ENCODE data around the gene CDH4.

CDH4 gene

GRCh38 chr20:61963149-61963548 lies 711.1 kb downstream of the CDH4 start:
- no peak for TF ChIP-seq EZH2 (IDR thresholded peaks at IDR 0.05; ENCODE audit: borderline replicate concordance, low read depth, low read length, severe bottlenecking)
- no peak for TF ChIP-seq CTCF (IDR thresholded peaks at IDR 0.05; ENCODE audit: borderline replicate concordance, extremely low read depth, low read length, poor library complexity, severe bottlenecking)
- no peaks in the 10 kb centered on the region for H3K36me3 ChIP-seq (ENCODE audit: insufficient read depth, low read length)

DNA sequence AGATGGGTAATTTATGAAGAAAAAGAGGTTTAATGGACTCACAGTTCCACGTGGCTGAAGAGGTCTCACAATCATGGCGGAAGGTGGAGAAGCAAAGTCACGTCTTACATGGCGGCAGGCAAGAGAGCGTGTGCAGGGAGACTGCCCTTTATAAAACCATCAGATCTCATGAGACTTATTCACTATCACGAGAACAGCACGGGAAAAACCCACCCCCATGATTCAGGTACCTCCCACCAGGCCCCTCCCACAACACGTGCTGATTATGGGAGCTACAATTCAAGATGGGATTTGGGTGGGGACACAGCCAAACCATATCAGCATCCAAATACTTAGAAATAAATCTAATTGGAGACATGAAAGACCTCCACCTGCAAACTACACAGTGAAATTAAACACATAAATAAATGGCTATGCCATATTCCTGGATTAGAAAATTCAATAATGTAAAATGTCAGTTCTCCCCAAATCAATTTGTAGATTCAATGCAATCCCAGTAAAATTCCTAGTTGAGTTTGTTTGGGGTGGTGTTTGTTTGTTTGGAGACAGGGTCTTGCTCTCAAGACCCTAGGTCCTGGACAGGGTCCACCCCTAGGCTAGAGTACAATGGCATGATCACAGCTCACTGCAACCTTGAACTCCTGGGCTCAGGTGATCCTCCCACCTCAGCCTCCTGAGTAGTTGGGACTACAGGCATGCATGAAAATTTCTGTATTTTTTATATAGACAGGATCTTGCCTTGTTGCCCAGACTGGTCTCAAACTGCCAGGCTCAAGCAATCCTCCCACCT lies 712.0 kb downstream of the CDH4 start:
- Histone ChIP-seq H3K4me3 (ENCODE audit: low read depth in 1 of 2, low read length in 2 of 2) (no peak overlapping the region), H3K9ac (ENCODE audit: low read depth, low read length) (no peak overlapping the region), H2AFZ (ENCODE audit: low read depth, low read length) (no peak overlapping the region), H3K4me1 (ENCODE audit: insufficient read depth, low read length) (no peaks in the 10 kb centered on the region), H3K27me3 (ENCODE audit: insufficient read depth, low read length, poor library complexity) (no peaks in the 10 kb centered on the region), H4K20me1 (ENCODE audit: insufficient read depth, low read length) (peaks cover 17% of the 10 kb centered on the region), H3K27ac (ENCODE audit: low read length) (no peak overlapping the region), H3K9me3 (ENCODE audit: insufficient read depth, low read length, severe bottlenecking) (no peaks in the 10 kb centered on the region), H3K4me2 (ENCODE audit: insufficient read depth, low read length) (no peak overlapping the region), H3K36me3 (ENCODE audit: insufficient read depth, low read length) (no peaks in the 10 kb centered on the region), H3K79me2 (ENCODE audit: insufficient read depth, low read length) (no peaks in the 10 kb centered on the region)
- DNase-seq (no peak), ATAC-seq (ENCODE audit: insufficient read depth, low read depth) (no peak)
- TF ChIP-seq CTCF (IDR thresholded peaks at IDR 0.05; ENCODE audit: borderline replicate concordance, extremely low read depth, low read length, poor library complexity, severe bottlenecking) (no peak), EZH2 (IDR thresholded peaks at IDR 0.05; ENCODE audit: borderline replicate concordance, low read depth, low read length, severe bottlenecking) (no peak)

More at GRCh38 chr20:61963149-61963548, 711.1 kb downstream of the CDH4 start:
- Histone ChIP-seq H3K9ac (ENCODE audit: low read depth, low read length) (no peak overlapping the region), H3K4me3 (ENCODE audit: low read depth in 1 of 2, low read length in 2 of 2) (no peak overlapping the region), H3K79me2 (ENCODE audit: insufficient read depth, low read length) (no peaks in the 10 kb centered on the region), H3K27ac (ENCODE audit: low read length) (no peak overlapping the region), H3K4me1 (ENCODE audit: insufficient read depth, low read length) (no peaks in the 10 kb centered on the region), H3K27me3 (ENCODE audit: insufficient read depth, low read length, poor library complexity) (no peaks in the 10 kb centered on the region), H3K9me3 (ENCODE audit: insufficient read depth, low read length, severe bottlenecking) (no peaks in the 10 kb centered on the region), H2AFZ (ENCODE audit: low read depth, low read length) (no peak overlapping the region), H4K20me1 (ENCODE audit: insufficient read depth, low read length) (peaks cover 8% of the 10 kb centered on the region), H3K4me2 (ENCODE audit: insufficient read depth, low read length) (no peak overlapping the region)
- DNase-seq (no peak), ATAC-seq (ENCODE audit: insufficient read depth, low read depth) (no peak)

DNA sequence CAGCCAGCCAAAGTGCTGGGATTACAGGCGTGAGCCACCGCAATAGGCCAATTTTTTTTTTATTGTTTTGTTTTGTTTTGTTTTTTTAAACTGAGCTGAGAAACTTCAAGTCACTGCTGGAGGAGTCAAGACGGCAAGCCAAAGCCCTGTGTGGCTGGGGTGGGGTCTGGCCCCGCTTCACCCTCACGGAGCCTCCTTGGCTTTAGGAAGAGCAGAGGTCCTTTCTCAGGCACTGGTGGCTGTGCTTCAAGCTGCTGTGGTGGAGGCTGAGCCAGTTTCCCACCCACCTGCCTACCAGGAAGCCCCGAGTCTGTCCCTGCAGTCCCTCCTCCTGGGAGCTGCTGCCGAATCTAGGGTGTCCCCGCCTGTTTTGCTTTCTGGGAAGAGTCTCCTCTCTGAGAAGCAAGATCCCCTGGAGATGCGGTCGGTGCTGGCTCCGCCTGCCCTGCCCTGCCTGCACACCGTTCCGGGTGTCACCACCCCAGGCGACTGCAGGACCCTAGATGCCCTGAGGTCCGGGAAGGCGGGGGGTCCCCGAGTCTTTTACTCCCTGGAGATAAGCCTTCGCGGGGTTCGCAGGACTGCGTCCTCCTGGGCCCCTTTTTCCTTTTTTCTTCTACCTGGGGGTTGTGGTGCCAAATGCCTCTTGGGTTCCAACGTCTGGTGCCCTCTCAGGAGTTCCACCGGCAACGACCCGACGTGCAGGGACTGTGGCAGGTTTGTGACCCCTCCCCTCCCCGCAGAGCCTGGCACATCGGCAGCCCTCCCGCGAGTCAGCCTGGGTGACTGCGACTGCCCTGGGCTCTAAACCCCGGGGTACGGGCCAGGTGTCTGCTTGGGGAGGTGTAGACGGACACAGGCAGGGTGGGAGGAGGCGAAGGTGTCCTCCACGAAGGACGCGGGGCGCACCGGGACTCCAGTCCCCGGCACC lies 712.9 kb downstream of the CDH4 start:
- Histone ChIP-seq H3K9me3 (ENCODE audit: insufficient read depth, low read length, severe bottlenecking) (no peaks in the 10 kb centered on the region), H3K27me3 (ENCODE audit: insufficient read depth, low read length, poor library complexity) (no peaks in the 10 kb centered on the region), H3K36me3 (ENCODE audit: insufficient read depth, low read length) (no peaks in the 10 kb centered on the region), H4K20me1 (ENCODE audit: insufficient read depth, low read length) (peaks cover 17% of the 10 kb centered on the region), H2AFZ (ENCODE audit: low read depth, low read length) (no peak overlapping the region), H3K4me2 (ENCODE audit: insufficient read depth, low read length) (no peak overlapping the region), H3K79me2 (ENCODE audit: insufficient read depth, low read length) (no peaks in the 10 kb centered on the region), H3K4me1 (ENCODE audit: insufficient read depth, low read length) (no peaks in the 10 kb centered on the region), H3K9ac (ENCODE audit: low read depth, low read length) (no peak overlapping the region), H3K4me3 (ENCODE audit: low read depth in 1 of 2, low read length in 2 of 2) (no peak overlapping the region), H3K27ac (ENCODE audit: low read length) (no peak overlapping the region)
- TF ChIP-seq CTCF (IDR thresholded peaks at IDR 0.05; ENCODE audit: borderline replicate concordance, extremely low read depth, low read length, poor library complexity, severe bottlenecking) (no peak), EZH2 (IDR thresholded peaks at IDR 0.05; ENCODE audit: borderline replicate concordance, low read depth, low read length, severe bottlenecking) (no peak)
- DNase-seq (no peak), ATAC-seq (ENCODE audit: insufficient read depth, low read depth) (no peak)
